ENCODE results near the gene MRPS27. TPM values are rescaled to one million over a fixed set of nuclear protein-coding genes. Genes with fewer than 3 reads are reported as not detected.

Gene MRPS27
- total and polyA plus RNA-seq, 2 of the 4 experiments (the other 2 are of a cell fraction) = 46.9 to 90.5 TPM

GRCh38 chr5:72238712-72239445 lies 81.2 kb downstream of the MRPS27 start:
- no peak overlapping the region for H3K23ac ChIP-seq (ENCODE audit: low read depth, low read length)
- H2AFZ ChIP-seq (replicated peaks; ENCODE audit: low read length, poor library complexity) = no peak overlapping the region
- no peaks in the 10 kb centered on the region for H3K9me3 ChIP-seq (ENCODE audit: control insufficient read depth, insufficient read depth, low read length)
- no peak overlapping the region for H3K27ac ChIP-seq (ENCODE audit: insufficient read depth, low read length)
- H3K4me3 ChIP-seq (ENCODE audit: insufficient read depth, low read depth, low read length) = no peak overlapping the region
- no peak overlapping the region for H3K4ac ChIP-seq (ENCODE audit: low read depth, low read length)
- no peak overlapping the region for H4K5ac ChIP-seq (ENCODE audit: low read depth, low read length)
- dilution Hi-C loops (cut with HindIII; ENCODE audit: low sequenced_read_pairs, unreplicated experiment) = no loop called here
- H3K4me1 ChIP-seq (ENCODE audit: control insufficient read depth, insufficient read depth, low read length) = peaks cover 2% of the 10 kb centered on the region; the same call in 1 of the 2 replicates
- H3K27me3 ChIP-seq (ENCODE audit: control insufficient read depth, insufficient read depth, low read length) = no peaks in the 10 kb centered on the region
- H2AK9ac ChIP-seq (replicated peaks; ENCODE audit: low read depth, low read length, poor library complexity) = no peak overlapping the region
- DNase-seq = no peak
- H3K56ac ChIP-seq (ENCODE audit: extremely low read depth, insufficient read depth, low read length) = no peak overlapping the region
- no peaks in the 10 kb centered on the region for H4K20me1 ChIP-seq (ENCODE audit: insufficient read depth, low read length)
- H2BK20ac ChIP-seq (ENCODE audit: low read depth, low read length) = no peak overlapping the region
- H3K36me3 ChIP-seq (ENCODE audit: control insufficient read depth, insufficient read depth, low read length) = no peaks in the 10 kb centered on the region; the same call in 1 of the 2 replicates
- intact Hi-C loops (cut with micrococcal nuclease) = no loop called here
- no peak overlapping the region for H2BK5ac ChIP-seq (ENCODE audit: low read depth, low read length, poor library complexity, severe bottlenecking)
- no peak overlapping the region for H3K4me2 ChIP-seq (ENCODE audit: low read depth, low read length)
- H3K14ac ChIP-seq (replicated peaks; ENCODE audit: low read depth, low read length) = no peak overlapping the region
- POLR2A ChIA-PET (ENCODE audit: unreplicated experiment) = no interaction called here
- H3K79me1 ChIP-seq (ENCODE audit: low read depth in 1 of 2, low read length in 2 of 2) = peaks cover 18 to 41% of the 10 kb centered on the region in 2 experiments
- H2BK120ac ChIP-seq (ENCODE audit: low read depth, low read length) = no peak overlapping the region
- CTCF ChIA-PET = interaction anchor here (1.1 kb wide), 1 partner anchor 109 kb away, joined by 4 read pairs; no protein-coding TSS in a partner anchor
- H4K91ac ChIP-seq (ENCODE audit: insufficient read depth, low read depth, low read length) = no peak overlapping the region
- no peak overlapping the region for H3K18ac ChIP-seq (ENCODE audit: low read depth, low read length)
- in situ Hi-C loops (cut with MboI; ENCODE audit: low sequenced_read_pairs) = no loop called here
- no peak for ATAC-seq (ENCODE audit: low read depth)
- peaks cover 6% of the 10 kb centered on the region; the same call in 1 of the 2 replicates for H3K9me1 ChIP-seq (ENCODE audit: insufficient read depth, low read length)
- no TSS peak for BruUV-seq (replicated peaks)
- 100% methylated on average over 1 of the region's 5 CpGs; no CpG with 5 or more reads in 1 of the 2 experiments for WGBS, 2 experiments (ENCODE audit: extremely low coverage in 2 of 2, insufficient read length in 1 of 2)
- H2BK15ac ChIP-seq (ENCODE audit: low read depth, low read length) = no peak overlapping the region
- no peak overlapping the region for H3K9ac ChIP-seq (ENCODE audit: low read depth, low read length)
- no peak overlapping the region for H4K8ac ChIP-seq (ENCODE audit: low read depth in 2 of 2, low read length in 2 of 2)
- no peak overlapping the region for H2AK5ac ChIP-seq (ENCODE audit: low read depth, low read length)
- TF ChIP-seq MXI1 (IDR thresholded peaks at IDR 0.05; ENCODE audit: borderline replicate concordance, low read depth, low read length) (no peak), POLR2A (IDR thresholded peaks at IDR 0.05; ENCODE audit: low read depth, low read length) (no peak), SMC3 (IDR thresholded peaks at IDR 0.05; ENCODE audit: low read depth, low read length) (no peak), CEBPB (IDR thresholded peaks at IDR 0.05; ENCODE audit: low read depth, low read length) (no peak), USF2 (IDR thresholded peaks at IDR 0.05; ENCODE audit: low read depth, low read length) (no peak), FOS (IDR thresholded peaks at IDR 0.05; ENCODE audit: low read depth, low read length) (no peak), RAD21 (IDR thresholded peaks at IDR 0.05; ENCODE audit: low read length) (no peak), RFX5 (IDR thresholded peaks at IDR 0.05; ENCODE audit: low read depth, low read length) (no peak), BHLHE40 (IDR thresholded peaks at IDR 0.05; ENCODE audit: low read depth, low read length) (no peak), ELK1 (IDR thresholded peaks at IDR 0.05; ENCODE audit: borderline replicate concordance, low read depth, low read length) (no peak), MAFK (IDR thresholded peaks at IDR 0.05; ENCODE audit: low read depth, low read length) (no peak), CHD1 (IDR thresholded peaks at IDR 0.05; ENCODE audit: low read depth, low read length) (no peak), MAZ (IDR thresholded peaks at IDR 0.05; ENCODE audit: borderline replicate concordance, low read depth, low read length) (no peak), NFE2L2 (IDR thresholded peaks at IDR 0.05; ENCODE audit: low read depth, low read length) (no peak)
- TF ChIP-seq, protein P1, sequence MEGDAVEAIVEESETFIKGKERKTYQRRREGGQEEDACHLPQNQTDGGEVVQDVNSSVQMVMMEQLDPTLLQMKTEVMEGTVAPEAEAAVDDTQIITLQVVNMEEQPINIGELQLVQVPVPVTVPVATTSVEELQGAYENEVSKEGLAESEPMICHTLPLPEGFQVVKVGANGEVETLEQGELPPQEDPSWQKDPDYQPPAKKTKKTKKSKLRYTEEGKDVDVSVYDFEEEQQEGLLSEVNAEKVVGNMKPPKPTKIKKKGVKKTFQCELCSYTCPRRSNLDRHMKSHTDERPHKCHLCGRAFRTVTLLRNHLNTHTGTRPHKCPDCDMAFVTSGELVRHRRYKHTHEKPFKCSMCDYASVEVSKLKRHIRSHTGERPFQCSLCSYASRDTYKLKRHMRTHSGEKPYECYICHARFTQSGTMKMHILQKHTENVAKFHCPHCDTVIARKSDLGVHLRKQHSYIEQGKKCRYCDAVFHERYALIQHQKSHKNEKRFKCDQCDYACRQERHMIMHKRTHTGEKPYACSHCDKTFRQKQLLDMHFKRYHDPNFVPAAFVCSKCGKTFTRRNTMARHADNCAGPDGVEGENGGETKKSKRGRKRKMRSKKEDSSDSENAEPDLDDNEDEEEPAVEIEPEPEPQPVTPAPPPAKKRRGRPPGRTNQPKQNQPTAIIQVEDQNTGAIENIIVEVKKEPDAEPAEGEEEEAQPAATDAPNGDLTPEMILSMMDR (conservative IDR thresholded peaks at IDR 0.05; ENCODE audit: low read depth, low read length) = no peak
